WTC11 (cell line): Measurements from ENCODE around the gene PAMR1.

Experiments
- CTCF ChIP-seq: fragments of 200-600 bp; IDR thresholded peaks from 2 replicates; pipeline ENCODE4 v1.8.0; 2022; ENCODE audit warnings: antibody characterized with exemption
- ESRRA ChIP-seq: sonication (generic); formaldehyde crosslinking; IDR thresholded peaks from 2 replicates; pipeline ENCODE4 v1.8.1; 2022; ENCODE audit warnings: mild to moderate bottlenecking, missing genetic modification reagents, borderline replicate concordance
- FOXP4 ChIP-seq: sonication (generic); formaldehyde crosslinking; IDR thresholded peaks from 2 replicates; pipeline ENCODE4 v1.8.0; 2022; ENCODE audit warnings: mild to moderate bottlenecking, missing genetic modification reagents
- ZNF263 ChIP-seq: sonication (generic); formaldehyde crosslinking; IDR thresholded peaks from 2 replicates; pipeline ENCODE4 v1.8.1; 2022; ENCODE audit warnings: low read depth, mild to moderate bottlenecking, moderate library complexity, missing genetic modification reagents

GRCh38 chr11:35419184-35419829 is 106.1 kb downstream of the PAMR1 start, which contains the start of gene SLC1A2:
- TF ChIP-seq FOXP4 (CRISPR knock-in tag) (no peak; the same call in 1 of the 2 replicates), ZNF263 (CRISPR knock-in tag) (no peak), ESRRA (no peak), CTCF (no peak)
